ENCODE results near the gene VPS33A.

Gene VPS33A

GRCh38 chr12:122182887-122183587 lies 83.3 kb downstream of the VPS33A start, which contains the start of gene LRRC43:
LRRC43 (plus strand) TSS chr12:122183123; CDS start chr12:122183145, 22 bp downstream.
- DNase-seq (ENCODE audit: low read depth in 2 of 2) = no peak
